ACHN (cell line): Measurements from ENCODE around the gene RAD52.
"Not testable (repeated sequence)": the region's sequence is repeated elsewhere in the genome, so short reads cannot be mapped to it uniquely, and the experiment has no call there.

Experiments
- DNase-seq: peaks from one replicate; pipeline ENCODE4 v3.0.0-alpha.2; 2015
- in situ Hi-C: cut with HindIII; loops from 2 replicates; pipeline ENCODE4 v1.10.0; 2017; ENCODE audit warnings: low sequenced_read_pairs, low pct_ligation_motif_present, low pct_unique_long_range_greater_than_20kb

RAD52 gene

DNA sequence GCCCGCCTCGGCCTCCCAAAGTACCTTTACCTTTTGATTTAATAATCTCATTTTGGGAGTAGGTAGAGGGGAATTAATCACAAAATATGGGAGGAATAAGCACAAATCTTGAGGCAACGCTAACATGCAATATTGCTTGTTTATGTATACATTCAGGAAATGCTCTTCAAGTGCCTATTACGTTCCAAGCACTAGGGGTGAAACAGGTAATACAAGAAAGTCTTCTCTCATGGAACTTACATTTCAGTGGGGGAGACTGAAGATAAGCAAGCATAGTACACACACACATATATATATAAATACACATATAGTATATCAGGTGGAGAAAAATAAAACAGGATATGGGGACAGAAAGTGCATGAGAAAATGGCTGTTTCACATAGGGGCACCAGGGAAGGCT, 22.5 kb upstream of the RAD52 start:
- no peak for DNase-seq
- in situ Hi-C loops, result no loop called here

DNA sequence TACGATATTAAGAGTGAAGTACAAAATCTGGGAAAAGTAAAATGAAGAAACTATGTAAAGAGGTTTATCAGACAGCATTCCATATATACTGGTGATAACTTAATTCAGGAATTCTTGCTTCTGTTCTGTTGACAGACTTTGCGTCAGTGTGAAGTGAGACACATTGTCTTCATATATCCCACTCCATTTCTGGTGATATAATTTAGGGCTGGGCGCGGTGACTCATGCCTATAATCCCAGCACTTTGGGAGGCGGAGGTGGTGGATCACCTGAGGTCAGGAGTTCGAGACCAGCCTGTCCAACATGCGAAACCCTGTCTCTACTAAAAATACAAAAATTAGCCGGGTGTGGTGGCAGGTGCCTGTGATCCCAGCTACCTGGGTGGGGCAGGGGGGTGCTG, 20.3 kb upstream of the RAD52 start:
- in situ Hi-C loops, result no loop called here
- no peak for DNase-seq

DNA sequence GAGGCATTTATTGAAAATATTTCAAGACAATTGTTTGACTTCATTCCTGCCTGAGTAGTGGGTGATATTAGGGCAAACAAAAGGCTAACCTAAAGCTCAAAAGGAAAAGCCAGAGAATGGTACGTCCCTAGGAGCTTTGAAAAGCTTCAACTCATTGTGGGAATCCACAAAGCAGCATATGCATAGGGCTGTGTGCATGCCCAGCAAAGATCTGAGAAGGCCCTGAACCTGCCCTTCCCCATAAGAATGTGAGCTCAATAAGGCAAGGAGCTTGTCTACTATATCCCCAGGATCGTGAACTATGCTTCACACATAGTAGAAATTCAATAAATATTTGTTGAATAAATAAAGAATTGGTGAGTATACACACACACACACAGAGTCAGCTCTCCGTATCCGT, 19.1 kb upstream of the RAD52 start:
- no peak for DNase-seq

DNA sequence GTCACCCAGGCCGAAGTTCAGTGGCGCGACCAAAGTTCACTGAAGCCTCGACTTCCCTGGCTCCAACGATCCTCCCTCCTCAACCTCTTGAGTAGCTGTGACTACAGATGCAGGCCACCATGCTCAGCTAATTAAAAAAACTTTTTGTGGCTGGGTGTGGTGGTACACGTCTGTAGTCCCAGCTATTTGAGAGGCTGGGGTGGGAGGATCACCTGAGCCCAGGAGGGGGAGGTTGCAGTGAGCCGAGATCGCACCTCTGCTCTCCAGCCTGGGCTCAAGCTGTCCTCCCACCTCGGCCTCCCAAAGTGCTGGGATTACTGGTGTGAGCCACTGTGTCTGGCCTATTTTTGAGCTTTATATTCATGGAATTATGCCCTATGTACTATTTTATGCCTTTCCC, 18.1 kb upstream of the RAD52 start:
- no peak for DNase-seq
- in situ Hi-C loops, result no loop called here

More for the DNA sequence above, 19.1 kb upstream of the RAD52 start:
- in situ Hi-C loops, result no loop called here

DNA sequence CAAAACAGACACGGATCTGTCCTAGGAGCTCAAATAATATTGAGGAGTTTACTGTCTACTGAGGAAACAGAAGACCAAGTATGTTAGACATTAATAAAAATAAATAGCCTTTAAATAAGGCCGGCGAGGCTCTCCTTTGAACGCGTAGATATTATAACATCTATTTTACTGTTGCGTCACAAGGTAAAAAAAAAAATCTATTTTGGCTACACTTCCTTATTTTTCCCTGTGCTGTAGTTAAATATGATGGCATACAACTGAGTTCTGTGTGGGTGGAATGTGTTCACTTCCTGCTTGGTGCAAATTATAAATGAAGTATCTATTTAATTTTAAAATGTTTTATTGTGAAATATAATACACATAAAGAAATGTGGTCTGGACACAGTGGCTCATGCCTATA, 17.2 kb upstream of the RAD52 start:
- no peak for DNase-seq
- in situ Hi-C loops, result no loop called here

DNA sequence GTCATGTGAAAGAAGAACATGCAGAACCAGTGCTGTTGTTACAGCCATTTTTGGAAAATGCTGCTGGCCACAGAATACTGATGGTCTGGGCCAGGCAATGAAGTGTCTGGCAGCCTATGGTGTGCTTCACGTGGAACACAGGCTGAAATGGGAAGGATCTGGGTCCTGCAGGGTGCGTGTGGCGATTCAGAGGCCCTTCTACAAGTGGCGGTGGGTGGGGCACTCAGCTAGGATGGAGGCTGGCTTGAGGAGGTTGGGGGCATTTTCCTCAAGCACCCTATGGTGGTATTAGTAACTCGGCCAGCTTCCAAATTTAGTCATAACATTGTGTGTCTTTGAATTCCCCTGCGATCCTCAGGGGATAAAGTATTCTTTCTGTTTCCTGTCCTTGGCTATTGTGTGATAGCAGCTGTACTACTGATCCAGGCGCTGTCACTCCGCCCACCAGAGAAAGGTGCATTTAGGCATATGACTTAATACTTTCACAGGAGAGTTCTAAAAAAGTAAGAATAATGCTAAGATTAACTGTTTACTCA, 9.2 kb upstream of the RAD52 start:
- in situ Hi-C loops, result no loop called here
- DNase-seq, result no peak

DNA sequence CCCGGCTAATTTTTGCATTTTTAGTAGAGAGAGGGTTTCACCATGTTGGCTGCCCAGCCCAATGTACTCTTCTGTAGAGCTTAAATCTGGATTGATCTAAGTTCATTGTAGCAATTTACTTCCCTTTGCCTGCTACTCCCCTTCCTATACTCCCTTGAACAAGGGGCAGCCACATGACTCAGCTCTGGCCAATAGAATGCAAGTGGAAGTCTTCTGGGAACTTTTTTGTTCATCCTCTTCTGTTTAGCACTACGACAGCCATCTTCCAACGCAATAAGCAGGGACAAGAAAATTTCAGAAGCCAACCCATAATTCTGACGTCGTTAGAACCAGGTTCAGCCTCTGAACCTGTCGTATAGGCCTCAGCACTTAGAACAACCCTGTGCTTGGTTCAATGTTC, 6.4 kb upstream of the RAD52 start:
- in situ Hi-C loops, result no loop called here
- DNase-seq, result no peak

DNA sequence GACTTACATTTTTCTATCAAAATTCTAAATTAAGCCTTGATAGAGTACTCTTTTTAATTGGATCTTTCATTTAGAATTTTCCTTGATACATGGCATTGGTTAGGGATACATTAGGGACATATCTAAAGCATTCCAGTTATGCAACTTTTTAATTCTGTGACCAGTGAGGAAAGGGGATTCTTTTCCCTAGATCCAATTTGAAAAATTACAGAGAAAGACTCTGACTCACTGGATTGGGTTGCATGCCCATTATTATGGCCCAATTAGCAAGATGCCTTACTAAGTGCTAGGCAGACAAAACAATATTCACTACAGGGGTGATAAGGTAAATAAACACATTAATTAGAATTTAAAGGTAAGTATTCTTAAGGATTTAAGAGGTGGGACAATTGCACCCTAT, 5.2 kb upstream of the RAD52 start:
- no peak for DNase-seq
- in situ Hi-C loops, result no loop called here

DNA sequence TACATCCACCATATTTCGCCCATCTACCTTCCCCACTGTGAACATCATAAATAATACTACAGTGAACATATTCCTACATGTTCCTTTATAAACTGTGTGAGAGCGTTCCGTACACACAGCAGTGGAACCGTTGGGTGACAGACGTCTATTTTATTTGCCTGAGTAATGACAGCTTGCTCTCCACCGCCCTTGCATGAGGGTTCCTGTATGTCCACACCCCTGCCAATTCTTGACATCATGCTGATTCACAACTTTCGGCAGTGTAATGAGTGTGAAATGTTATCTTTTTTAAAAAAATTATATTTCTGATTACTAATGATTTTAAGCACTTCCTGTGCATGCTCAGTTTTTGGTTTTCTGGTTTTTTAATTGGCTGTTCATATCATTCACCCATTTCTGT, 4.3 kb upstream of the RAD52 start:
- in situ Hi-C loops, result no loop called here
- no peak for DNase-seq

DNA sequence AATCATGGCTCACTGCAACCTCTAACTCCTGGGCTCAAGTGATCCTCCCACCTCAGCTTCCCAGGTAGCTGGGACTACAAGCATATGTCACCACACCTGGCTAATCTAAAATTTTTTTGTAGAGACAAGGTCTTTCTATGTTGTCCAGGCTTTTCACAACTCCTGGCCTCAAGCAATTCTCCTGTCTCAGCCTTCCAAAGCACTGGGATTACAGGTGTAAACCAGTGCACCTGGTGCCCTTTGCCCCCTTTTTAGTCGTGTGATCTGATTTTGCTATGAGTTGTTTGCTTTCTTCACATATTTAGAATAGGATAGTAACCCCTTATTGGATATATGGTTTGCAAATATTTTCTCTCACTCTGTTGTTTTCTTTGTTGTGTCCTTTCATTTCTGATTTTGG, 1.7 kb upstream of the RAD52 start:
- in situ Hi-C loops, result no loop called here
- no peak for DNase-seq

DNA sequence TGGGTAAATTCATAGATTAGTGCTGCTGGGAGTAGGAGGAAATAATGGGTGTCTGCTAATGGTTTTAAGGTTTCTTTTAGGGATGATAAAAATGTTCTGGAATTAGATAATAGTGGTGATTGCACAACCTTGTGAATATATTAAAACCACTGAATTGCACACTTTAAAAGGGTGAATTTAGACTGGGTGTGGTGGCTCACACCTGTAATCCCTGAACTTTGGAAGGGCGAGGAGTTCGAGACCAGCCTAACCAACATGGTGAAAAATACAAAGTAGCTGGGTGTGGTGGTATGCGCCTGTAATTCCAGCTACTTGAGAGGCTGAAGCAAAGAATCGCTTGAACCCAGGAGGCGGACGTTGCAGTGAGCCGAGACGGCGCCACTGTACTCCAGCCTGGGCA, 1.3 kb downstream of the RAD52 start:
- in situ Hi-C loops, result no loop called here
- DNase-seq, result no peak

DNA sequence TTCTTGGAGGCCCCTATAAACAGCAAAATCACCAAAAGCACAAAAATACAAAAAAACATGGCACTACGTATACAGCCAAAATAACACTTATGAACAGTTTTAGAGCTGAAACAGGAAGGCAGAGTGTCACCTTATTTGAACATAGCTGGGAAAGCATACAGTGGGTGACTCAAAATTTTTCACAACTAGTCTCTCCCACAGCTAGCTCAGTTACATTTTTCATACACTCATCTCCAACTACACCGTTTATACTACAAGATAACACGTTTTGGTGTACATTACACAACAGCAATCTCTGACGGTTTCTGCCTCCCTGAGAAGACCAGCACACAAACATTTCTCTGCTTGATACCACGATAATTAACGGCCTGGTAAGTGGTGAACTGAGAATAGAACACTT, 2.9 kb downstream of the RAD52 start:
- no peak for DNase-seq
- in situ Hi-C loops, result no loop called here

DNA sequence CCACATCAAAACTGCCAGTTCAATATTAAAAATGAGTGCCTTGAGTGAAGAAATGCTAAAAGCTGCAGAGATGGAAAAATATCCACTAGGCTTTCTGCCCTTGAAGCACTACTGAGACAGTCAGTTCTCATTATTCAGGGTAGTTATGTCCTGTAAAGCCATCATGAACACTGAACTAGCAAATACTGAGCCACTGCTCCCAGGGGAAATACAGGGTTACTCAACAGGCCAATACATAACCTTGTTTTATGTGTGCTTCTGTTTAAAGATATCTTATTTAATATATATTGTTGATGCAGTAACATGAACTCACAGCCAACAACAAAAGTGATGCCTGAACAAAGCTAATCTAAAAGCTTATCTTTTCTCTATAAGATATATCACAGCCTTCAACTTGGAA, 3.3 kb downstream of the RAD52 start:
- no peak for DNase-seq
- in situ Hi-C loops, result no loop called here

DNA sequence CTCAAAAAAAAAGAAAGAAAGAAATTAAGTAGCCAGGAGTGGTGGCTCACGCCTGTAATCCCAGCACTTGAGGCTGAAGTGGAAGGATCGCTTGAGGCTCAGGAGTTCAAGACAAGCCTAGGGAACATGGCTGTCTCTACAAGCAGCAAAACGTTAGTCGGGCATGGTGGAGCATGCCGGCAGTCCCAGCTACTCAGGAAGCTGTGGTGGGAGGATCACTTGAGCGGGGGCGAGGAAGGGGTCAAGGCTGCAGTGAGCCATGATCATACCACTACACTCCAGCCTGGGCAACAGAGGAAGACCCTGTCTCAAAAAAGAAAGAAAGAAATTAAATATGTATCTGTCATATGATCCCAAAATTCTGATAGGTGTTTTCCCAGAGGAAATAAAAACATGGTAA, 5.3 kb downstream of the RAD52 start:
- no peak for DNase-seq
- in situ Hi-C loops, result no loop called here

DNA sequence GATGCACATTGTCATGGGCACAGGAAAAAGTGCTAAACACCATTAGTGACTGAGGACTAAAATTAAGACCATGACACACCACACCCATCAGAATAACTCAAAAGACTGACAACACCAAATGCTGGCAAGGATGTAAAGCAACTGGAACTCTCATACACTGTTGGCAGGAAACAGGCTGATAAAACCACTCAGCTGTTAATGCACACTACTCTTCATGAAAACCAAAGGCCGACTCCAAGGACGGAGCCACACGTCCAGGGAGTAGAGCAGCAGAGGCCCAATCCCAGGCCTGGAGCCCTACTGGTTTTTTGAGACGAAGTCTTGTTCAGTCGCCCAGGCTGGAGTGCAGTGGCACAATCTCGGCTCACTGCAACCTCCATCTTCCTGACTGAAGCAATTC, 6.4 kb downstream of the RAD52 start:
- in situ Hi-C loops, result no loop called here
- no peak for DNase-seq

DNA sequence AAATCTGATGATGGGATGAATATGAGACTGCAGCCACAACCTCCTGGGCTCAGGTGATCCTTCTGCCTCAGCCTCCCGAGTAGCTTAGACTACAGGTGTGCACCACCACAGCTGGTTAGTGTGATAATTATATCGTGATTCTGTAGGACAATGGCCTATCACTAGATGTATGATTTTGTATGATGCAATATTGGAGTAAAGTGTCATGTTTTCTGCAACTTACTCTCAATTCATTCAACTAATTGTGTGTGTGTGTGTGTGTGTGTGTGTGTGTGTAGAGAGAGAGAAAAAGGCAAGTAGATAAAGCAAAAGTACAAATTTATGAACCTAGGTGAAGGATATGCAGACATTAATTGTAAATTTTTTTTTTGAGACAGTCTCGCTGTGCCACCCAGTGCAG, 10.7 kb downstream of the RAD52 start:
- in situ Hi-C loops, result no loop called here
- no peak for DNase-seq

DNA sequence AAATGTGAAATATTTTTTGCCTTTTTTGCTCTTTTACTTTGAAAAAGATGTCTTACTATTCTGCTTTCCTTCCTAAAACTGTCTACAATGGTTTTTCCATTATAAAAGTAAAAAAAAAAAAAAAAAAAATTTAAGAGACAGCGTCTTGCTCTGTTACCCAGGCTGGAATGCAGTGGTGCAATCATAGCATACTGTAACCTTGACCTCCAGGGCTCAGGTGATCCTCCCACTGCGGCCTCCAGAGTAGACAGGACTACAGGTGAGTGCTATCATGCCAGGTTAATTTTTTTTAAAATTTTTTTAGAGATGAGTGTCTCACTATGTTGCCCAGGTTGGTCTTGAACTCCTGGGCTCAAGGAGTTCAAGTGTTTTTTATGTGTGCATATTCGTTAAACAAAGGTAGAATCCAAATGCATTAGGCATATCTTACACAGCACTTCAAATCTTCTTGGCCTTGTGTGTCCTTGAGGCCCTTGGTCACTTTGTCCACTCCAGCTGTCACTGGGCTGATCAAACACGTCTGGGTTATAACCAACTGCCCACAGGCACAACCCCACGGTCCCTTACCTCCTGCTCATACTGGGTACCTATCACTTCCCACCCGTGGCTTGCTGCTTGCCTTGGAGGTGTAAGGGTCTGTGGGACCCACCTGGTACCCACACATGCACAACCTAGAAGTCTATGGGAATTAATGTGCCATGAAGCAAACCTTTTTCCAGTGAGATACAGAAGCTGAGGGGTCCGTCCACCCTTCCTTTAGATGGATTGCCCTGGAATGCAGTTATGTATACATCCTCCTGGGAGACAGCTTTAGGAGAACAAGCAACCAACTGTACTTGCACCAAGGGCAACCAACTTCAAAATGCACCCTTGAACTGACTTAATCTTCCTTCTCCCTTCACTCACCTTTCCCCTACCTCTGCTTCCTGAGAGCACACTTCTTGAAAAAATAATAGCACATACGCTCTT, 12.8 kb downstream of the RAD52 start:
- in situ Hi-C loops, result no loop called here
- DNase-seq, result no peak

DNA sequence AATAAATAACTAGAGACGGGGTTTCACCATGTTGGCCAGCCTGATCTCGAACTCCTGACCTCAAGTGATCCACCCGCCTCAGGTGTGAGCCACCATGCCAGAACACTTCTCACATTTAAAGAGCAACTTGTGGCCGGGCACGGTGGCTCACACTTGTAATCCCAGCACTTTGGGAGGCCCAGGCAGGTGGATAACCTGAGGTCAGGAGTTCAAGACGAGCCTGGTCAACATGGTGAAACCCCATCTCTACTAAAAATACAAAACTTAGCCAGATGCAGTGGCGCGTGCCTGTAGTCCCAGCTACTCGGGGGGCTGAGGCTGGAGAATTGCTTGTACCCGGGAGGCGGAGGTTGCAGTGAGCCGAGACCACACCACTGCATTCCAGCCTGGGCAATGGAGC, 13.6 kb downstream of the RAD52 start:
- in situ Hi-C loops, DNase-seq: not testable (repeated sequence)

DNA sequence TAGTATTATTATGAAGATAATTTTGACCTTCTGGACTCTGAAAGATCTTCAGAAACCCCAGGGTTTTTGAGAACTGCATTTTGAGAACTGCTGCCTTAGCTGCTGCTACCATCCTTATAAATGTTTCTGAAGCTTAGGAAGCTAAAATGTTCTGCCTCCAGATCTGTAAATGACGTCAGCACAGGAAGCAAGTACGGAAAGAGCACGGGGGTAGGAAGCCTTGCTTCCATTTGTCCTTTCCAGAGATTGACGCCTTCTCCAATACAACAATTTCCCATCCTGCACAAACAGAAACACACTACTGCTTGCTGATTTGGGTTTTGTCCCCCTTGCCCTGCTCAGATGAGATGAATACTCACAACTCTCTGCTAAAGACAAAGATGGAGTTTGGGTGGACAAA, 17.9 kb downstream of the RAD52 start:
- DNase-seq, result no peak
- in situ Hi-C loops, result no loop called here

DNA sequence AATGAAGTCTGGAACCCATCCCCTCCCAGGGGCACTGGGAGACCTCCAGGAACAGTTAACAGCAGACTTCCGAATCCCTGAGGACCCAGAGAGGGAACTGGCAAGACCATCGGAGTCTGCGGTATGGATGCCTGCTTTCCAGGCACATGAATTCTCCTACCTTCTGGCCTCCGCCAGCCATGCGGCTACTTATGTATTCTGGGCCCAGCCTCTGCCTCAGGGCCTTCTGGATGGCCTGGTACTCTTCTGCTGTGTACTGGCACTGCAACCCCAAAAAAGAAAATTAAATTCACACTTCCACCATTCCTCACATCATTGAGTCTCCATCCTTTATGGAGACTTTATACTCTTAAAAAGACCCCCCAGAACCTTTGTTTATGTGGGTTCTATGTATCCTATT, 18.4 kb downstream of the RAD52 start:
- no peak for DNase-seq
- in situ Hi-C loops, result no loop called here
